Measurements from ENCODE around the gene TMEM38A.

DNA sequence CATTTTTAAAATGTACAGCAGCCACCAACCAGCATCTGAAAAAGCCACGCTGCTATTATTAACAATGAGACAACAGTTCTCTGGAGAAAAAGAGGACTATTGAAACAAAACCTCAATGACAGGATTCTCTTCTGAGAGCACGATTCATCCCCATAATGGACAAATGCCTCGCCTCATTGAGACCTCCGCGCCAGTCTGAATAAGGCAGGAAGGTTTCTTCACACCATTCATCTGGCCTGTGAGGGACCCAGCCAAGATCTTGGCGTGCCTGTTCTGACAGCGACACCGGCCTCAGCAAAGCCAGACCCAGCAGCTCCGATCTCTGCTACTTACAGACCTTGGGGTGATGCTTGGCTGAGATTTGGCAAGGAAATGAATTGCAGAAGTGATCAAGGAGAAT, 15.8 kb upstream of the TMEM38A start:
- TF ChIP-seq, protein P1, sequence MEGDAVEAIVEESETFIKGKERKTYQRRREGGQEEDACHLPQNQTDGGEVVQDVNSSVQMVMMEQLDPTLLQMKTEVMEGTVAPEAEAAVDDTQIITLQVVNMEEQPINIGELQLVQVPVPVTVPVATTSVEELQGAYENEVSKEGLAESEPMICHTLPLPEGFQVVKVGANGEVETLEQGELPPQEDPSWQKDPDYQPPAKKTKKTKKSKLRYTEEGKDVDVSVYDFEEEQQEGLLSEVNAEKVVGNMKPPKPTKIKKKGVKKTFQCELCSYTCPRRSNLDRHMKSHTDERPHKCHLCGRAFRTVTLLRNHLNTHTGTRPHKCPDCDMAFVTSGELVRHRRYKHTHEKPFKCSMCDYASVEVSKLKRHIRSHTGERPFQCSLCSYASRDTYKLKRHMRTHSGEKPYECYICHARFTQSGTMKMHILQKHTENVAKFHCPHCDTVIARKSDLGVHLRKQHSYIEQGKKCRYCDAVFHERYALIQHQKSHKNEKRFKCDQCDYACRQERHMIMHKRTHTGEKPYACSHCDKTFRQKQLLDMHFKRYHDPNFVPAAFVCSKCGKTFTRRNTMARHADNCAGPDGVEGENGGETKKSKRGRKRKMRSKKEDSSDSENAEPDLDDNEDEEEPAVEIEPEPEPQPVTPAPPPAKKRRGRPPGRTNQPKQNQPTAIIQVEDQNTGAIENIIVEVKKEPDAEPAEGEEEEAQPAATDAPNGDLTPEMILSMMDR (IDR thresholded peaks at IDR 0.05): no peak
- TF ChIP-seq POLR2AphosphoS5 (IDR thresholded peaks at IDR 0.05) (no peak), POLR2A (IDR thresholded peaks at IDR 0.05) (no peak)
